ENCODE data around the gene BBS9. TPM values are rescaled to one million over a fixed set of nuclear protein-coding genes. Genes with fewer than 3 reads are reported as not detected.

BBS9 gene
- total RNA-seq, 1 experiment from 2014 or later: 9.1 TPM

GRCh38 chr7:33604056-33604455, 474.7 kb downstream of the BBS9 start:
- no peak for DNase-seq (ENCODE audit: low read depth)

- no peak for DNase-seq (ENCODE audit: low read depth)
Measured at GRCh38 chr7:33610918-33611317, 481.6 kb downstream of the BBS9 start.

GRCh38 chr7:33612442-33612841, 483.1 kb downstream of the BBS9 start:
- DNase-seq (ENCODE audit: low read depth): no peak

GRCh38 chr7:33614357-33615117, 485.2 kb downstream of the BBS9 start:
- DNase-seq (ENCODE audit: low read depth): no peak

GRCh38 chr7:33616752-33617151, 487.4 kb downstream of the BBS9 start:
- no peak for DNase-seq (ENCODE audit: low read depth)

GRCh38 chr7:33619264-33619663, 489.9 kb downstream of the BBS9 start:
- no peak for DNase-seq (ENCODE audit: low read depth)

GRCh38 chr7:33623267-33623666, 493.9 kb downstream of the BBS9 start:
- no peak for DNase-seq (ENCODE audit: low read depth)

GRCh38 chr7:33624215-33624614, 494.9 kb downstream of the BBS9 start:
- no peak for DNase-seq (ENCODE audit: low read depth)

GRCh38 chr7:33626869-33627268, 497.5 kb downstream of the BBS9 start:
- no peak for DNase-seq (ENCODE audit: low read depth)

- DNase-seq (ENCODE audit: low read depth): no peak
Measured at GRCh38 chr7:33627741-33628140, 498.4 kb downstream of the BBS9 start.

GRCh38 chr7:33628894-33629293, 499.5 kb downstream of the BBS9 start:
- DNase-seq (ENCODE audit: low read depth): no peak

- no peak for DNase-seq (ENCODE audit: low read depth)
Measured at GRCh38 chr7:33630359-33630758, 501.0 kb downstream of the BBS9 start.

GRCh38 chr7:33632322-33632721, 503.0 kb downstream of the BBS9 start:
- DNase-seq (ENCODE audit: low read depth): no peak

- DNase-seq (ENCODE audit: low read depth): no peak
Measured at GRCh38 chr7:33632840-33633525, 503.6 kb downstream of the BBS9 start.

GRCh38 chr7:33634606-33635005, 505.2 kb downstream of the BBS9 start:
- DNase-seq (ENCODE audit: low read depth): no peak

GRCh38 chr7:33636359-33636758, 507.0 kb downstream of the BBS9 start:
- no peak for DNase-seq (ENCODE audit: low read depth)

GRCh38 chr7:33639552-33640197, 510.3 kb downstream of the BBS9 start:
- no peak for DNase-seq (ENCODE audit: low read depth)

GRCh38 chr7:33640741-33641140, 511.4 kb downstream of the BBS9 start:
- DNase-seq (ENCODE audit: low read depth): no peak

- DNase-seq (ENCODE audit: low read depth): no peak
Measured at GRCh38 chr7:33642312-33642711, 512.9 kb downstream of the BBS9 start.

- DNase-seq (ENCODE audit: low read depth): no peak
Measured at GRCh38 chr7:33643530-33643929, 514.2 kb downstream of the BBS9 start.

GRCh38 chr7:33644489-33644888, 515.1 kb downstream of the BBS9 start:
- no peak for DNase-seq (ENCODE audit: low read depth)

GRCh38 chr7:33645104-33645503, 515.7 kb downstream of the BBS9 start:
- no peak for DNase-seq (ENCODE audit: low read depth)

- DNase-seq (ENCODE audit: low read depth): no peak
Measured at GRCh38 chr7:33646166-33646565, 516.8 kb downstream of the BBS9 start.

All from M059J (cell line).